Endodermal cell (in vitro differentiated cells): ENCODE results near the gene CNDP1. TPM values are rescaled to one million over a fixed set of nuclear protein-coding genes. Genes with fewer than 3 reads are reported as not detected.

Experiments
- DNase-seq: peaks from one replicate; pipeline ENCODE4 v3.0.0-alpha.2; 2017
- H3K27ac ChIP-seq: 2 replicates; pipeline ENCODE4 v1.5.1; 2013; ENCODE audit warnings: mild to moderate bottlenecking, low read depth, low read length, moderate library complexity
- H3K27me3 ChIP-seq: 2 replicates; pipeline ENCODE4 v1.6.1; 2013; ENCODE audit warnings: mild to moderate bottlenecking, low read length, moderate library complexity; ENCODE audit not compliant: insufficient read depth, control insufficient read depth, poor library complexity, severe bottlenecking
- H3K36me3 ChIP-seq: 2 replicates; pipeline ENCODE4 v1.7.0; 2013; ENCODE audit warnings: mild to moderate bottlenecking, low read length, moderate library complexity; ENCODE audit not compliant: control insufficient read depth, insufficient read depth
- H3K4me1 ChIP-seq: one replicate; pipeline ENCODE4 v1.7.0; 2013; ENCODE audit warnings: low read length; ENCODE audit not compliant: control insufficient read depth, insufficient read depth
- H3K4me3 ChIP-seq: 2 replicates; pipeline ENCODE4 v1.5.1; 2013; ENCODE audit warnings: mild to moderate bottlenecking, low read length, moderate library complexity
- H3K9ac ChIP-seq: 2 replicates; pipeline ENCODE4 v1.6.1; 2013; ENCODE audit warnings: mild to moderate bottlenecking, low read length, moderate library complexity; ENCODE audit not compliant: poor library complexity, severe bottlenecking; ENCODE audit errors: extremely low read depth
- H3K9me3 ChIP-seq: 2 replicates; pipeline ENCODE4 v1.6.1; 2013; ENCODE audit warnings: mild to moderate bottlenecking, low read length, moderate library complexity; ENCODE audit not compliant: control insufficient read depth
- H3K27ac Mint-ChIP-seq: 2 replicates; pipeline ENCODE4 v1.8.0; 2020; ENCODE audit warnings: mixed read lengths
- H3K27me3 Mint-ChIP-seq: 2 replicates; pipeline ENCODE4 v1.8.0; 2021; ENCODE audit warnings: mild to moderate bottlenecking, mixed read lengths; ENCODE audit not compliant: insufficient read depth
- H3K36me3 Mint-ChIP-seq: 2 replicates; pipeline ENCODE4 v1.8.0; 2020; ENCODE audit warnings: low read depth, mixed read lengths
- H3K4me1 Mint-ChIP-seq: 2 replicates; pipeline ENCODE4 v1.8.0; 2020; ENCODE audit warnings: mixed read lengths
- H3K4me3 Mint-ChIP-seq: 2 replicates; pipeline ENCODE4 v1.8.0; 2020; ENCODE audit warnings: mild to moderate bottlenecking, moderate library complexity, mixed read lengths
- H3K9me3 Mint-ChIP-seq: 2 replicates; pipeline ENCODE4 v1.8.0; 2020; ENCODE audit warnings: mild to moderate bottlenecking, mixed read lengths
- WGBS, 2 experiments: methylation state at CpG; one replicate each; pipeline versions ENCODE4 v1.1.5 to v1.1.7; 2013; ENCODE audit warnings: missing lambda C conversion rate in 2 of 2, mixed read lengths in 1 of 2; ENCODE audit not compliant: insufficient coverage in 1 of 2, insufficient read length in 1 of 2; 5-methylcytosine and 5-hydroxymethylcytosine counted together
- total RNA-seq, 2 donors: library from RNA; stranded (reverse); fragmentation: NEBNext Ultra II Directional in 1 of 2; extraction: Animal tissue kit (Norgen Biotek cat#: 25700) in 1 of 2; gene quantifications; 2 replicates in 1 of 2; 3 replicates in 1 of 2; pipeline ENCODE4 v1.2.1, GENCODE V29; 2021
- TF ChIP-seq, protein P1 (sequence below): fragments of 200-600 bp; sonication (generic); conservative IDR thresholded peaks from 2 replicates; pipeline ENCODE4 v1.5.0; 2021; ENCODE audit warnings: antibody characterized with exemption, mild to moderate bottlenecking

CNDP1 gene
- total RNA-seq, 2 donors from 2014 or later = 0.51 TPM; not detected in 1

DNA sequence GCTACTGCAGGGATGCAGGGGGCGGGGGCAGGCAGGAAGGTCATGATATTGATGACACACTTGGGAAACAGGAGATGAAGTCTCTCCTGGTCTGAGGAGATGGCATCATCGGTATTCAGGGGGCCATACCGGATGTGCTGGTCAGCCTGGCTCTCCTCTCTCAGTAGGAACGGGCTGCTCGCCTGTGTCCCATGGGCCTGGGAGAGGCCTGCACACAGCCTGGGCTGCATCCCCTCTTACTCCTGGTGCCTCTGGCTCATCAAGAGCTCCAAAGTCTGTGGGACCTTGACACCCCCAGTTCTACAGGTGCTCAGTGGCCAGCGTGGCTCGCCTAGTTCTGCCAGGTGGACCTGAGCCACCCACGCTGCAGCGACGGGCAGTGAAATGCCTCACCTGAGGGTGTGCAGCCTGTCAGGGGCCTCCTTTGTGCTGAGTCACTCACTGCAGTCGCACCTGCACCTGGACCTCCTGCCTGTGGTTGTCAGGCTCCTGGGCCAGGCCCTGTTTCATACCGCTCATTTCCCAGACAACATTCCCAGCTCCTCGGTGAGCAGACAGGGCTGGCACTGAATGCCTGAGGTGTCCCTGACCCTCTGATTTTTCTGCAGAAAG, 18.6 kb upstream of the CNDP1 start:
- Histone ChIP-seq H3K27ac (no peak overlapping the region), H3K9ac (no peak overlapping the region), H3K36me3 (peaks cover 95% of the 10 kb centered on the region), H3K9me3 (no peaks in the 10 kb centered on the region), H3K27me3 (no peaks in the 10 kb centered on the region), H3K4me1 (no peaks in the 10 kb centered on the region), H3K4me3 (no peak overlapping the region)
- peaks cover 88% of the 10 kb centered on the region for H3K36me3 Mint-ChIP-seq
- no peak overlapping the region for H3K4me3 Mint-ChIP-seq
- DNase-seq = no peak
- 97 to 98% methylated on average over 9 to 13 of the region's 13 CpGs for whole genome bisulfite sequencing, 2 experiments
- TF ChIP-seq, protein P1, sequence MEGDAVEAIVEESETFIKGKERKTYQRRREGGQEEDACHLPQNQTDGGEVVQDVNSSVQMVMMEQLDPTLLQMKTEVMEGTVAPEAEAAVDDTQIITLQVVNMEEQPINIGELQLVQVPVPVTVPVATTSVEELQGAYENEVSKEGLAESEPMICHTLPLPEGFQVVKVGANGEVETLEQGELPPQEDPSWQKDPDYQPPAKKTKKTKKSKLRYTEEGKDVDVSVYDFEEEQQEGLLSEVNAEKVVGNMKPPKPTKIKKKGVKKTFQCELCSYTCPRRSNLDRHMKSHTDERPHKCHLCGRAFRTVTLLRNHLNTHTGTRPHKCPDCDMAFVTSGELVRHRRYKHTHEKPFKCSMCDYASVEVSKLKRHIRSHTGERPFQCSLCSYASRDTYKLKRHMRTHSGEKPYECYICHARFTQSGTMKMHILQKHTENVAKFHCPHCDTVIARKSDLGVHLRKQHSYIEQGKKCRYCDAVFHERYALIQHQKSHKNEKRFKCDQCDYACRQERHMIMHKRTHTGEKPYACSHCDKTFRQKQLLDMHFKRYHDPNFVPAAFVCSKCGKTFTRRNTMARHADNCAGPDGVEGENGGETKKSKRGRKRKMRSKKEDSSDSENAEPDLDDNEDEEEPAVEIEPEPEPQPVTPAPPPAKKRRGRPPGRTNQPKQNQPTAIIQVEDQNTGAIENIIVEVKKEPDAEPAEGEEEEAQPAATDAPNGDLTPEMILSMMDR = no peak
- H3K27me3 Mint-ChIP-seq = no peaks in the 10 kb centered on the region
- H3K27ac Mint-ChIP-seq = no peak overlapping the region
- H3K9me3 Mint-ChIP-seq = peaks cover 7% of the 10 kb centered on the region
- H3K4me1 Mint-ChIP-seq = peaks cover 2% of the 10 kb centered on the region

DNA sequence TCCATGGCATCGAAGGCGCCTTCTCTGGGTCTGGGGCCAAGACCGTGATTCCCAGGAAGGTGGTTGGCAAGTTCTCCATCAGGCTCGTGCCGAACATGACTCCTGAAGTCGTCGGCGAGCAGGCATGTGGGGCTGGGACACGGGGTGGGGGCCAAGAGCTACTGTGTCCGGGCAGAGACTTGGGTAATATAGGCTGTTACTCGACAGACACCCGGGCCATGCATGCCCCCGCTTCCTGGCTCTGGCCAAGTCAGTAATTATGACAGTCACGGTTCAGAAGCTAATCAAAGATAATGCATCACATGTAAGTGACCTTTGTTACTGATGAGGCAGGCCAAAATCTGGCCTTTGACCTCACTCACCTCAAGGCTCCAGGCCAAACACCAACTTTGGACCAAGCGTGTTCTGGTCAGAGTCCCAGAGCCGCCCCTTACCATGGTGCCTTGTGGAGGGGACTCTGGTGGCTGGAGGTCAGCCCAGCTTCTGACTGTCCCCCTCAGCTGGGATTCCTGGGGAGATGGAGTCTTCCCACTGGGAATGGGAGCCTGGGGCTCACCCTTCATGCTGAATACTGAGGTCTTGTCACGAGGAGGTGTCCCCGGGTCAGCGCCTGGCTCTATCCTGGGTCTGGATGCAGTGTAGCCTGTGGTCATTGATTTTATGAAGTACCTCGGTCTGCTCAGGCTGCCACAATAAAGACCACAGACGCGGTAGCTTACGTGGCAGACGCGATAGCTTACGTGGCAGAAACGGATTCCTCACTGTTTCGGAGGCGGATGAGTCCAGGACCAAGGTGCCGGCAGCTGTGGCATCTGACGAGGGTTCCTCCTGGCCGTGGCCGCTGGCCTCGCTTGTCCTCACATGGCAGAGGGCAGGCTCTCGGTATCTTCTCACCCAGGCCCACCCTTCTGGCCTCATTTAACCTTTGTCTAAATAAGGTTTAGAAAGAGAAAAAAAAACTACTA, 17.7 kb upstream of the CNDP1 start:
- Mint-ChIP-seq H3K9me3 (peaks cover 7% of the 10 kb centered on the region), H3K4me3 (no peak overlapping the region), H3K4me1 (peaks cover 2% of the 10 kb centered on the region), H3K27ac (no peak overlapping the region), H3K36me3 (peaks cover 89% of the 10 kb centered on the region), H3K27me3 (no peaks in the 10 kb centered on the region)
- peaks cover 95% of the 10 kb centered on the region for H3K36me3 ChIP-seq
- H3K27ac ChIP-seq = no peak overlapping the region
- DNase-seq = peak; percentile 30
- no peak overlapping the region for H3K9ac ChIP-seq
- WGBS, 2 experiments = 95% methylated on average over 27 to 35 of the region's 35 CpGs
- TF ChIP-seq, protein P1 = no peak
- H3K4me3 ChIP-seq = no peak overlapping the region
- H3K9me3 ChIP-seq = no peaks in the 10 kb centered on the region
- H3K27me3 ChIP-seq = no peaks in the 10 kb centered on the region
- H3K4me1 ChIP-seq = no peaks in the 10 kb centered on the region

DNA sequence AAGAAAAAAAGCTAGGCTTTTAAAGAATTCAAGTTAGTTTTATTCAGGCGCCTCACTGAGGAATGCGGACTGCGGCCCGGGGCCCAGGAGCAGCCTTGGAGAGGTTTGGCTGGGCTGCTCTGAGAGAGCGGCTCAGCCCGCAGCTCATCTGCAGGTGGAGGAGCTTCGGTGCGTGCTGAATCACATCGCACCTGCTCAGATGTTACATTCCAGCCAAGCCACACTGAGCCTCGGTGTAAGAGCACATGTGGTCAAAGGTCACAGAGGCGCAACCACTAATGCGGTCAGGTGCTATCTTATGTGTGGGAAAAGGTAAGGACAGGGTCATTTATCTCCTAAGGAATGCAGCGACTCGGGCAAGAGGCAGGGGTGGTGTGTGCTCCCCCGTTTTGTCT, 17.1 kb upstream of the CNDP1 start:
- H3K4me3 Mint-ChIP-seq = no peak overlapping the region

More for the DNA sequence above, 17.1 kb upstream of the CNDP1 start:
- peaks cover 92% of the 10 kb centered on the region for H3K36me3 ChIP-seq
- H3K27me3 Mint-ChIP-seq = no peaks in the 10 kb centered on the region
- 96% methylated on average over 15 of the region's 15 CpGs for WGBS, 2 experiments
- H3K4me3 ChIP-seq = no peak overlapping the region
- peak overlapping the region; percentile 74 for H3K27ac Mint-ChIP-seq
- H3K9me3 ChIP-seq = no peaks in the 10 kb centered on the region
- H3K36me3 Mint-ChIP-seq = peaks cover 89% of the 10 kb centered on the region
- no peaks in the 10 kb centered on the region for H3K27me3 ChIP-seq
- H3K4me1 Mint-ChIP-seq = peaks cover 2% of the 10 kb centered on the region
- no peaks in the 10 kb centered on the region for H3K4me1 ChIP-seq
- no peak overlapping the region for H3K9ac ChIP-seq
- TF ChIP-seq, protein P1 = no peak
- DNase-seq = peak; percentile 54
- H3K27ac ChIP-seq = no peak overlapping the region
- H3K9me3 Mint-ChIP-seq = peaks cover 7% of the 10 kb centered on the region
